AG04449 (cell line): ENCODE results near the gene SMAD5.

Experiments used
- CTCF ChIA-PET: fragments of 350-600 bp; formaldehyde crosslinking; extraction: SDS; loops from one replicate; lab custom pipeline; 2021; ENCODE audit warnings: antibody characterized with exemption; lab: Yijun Ruan, JAX
- POLR2A ChIA-PET: fragments of 400-600, 350-600 bp; formaldehyde crosslinking; extraction: SDS; loops from one replicate; lab custom pipeline; 2020; ENCODE audit warnings: antibody characterized with exemption, inconsistent platforms; lab: Yijun Ruan, JAX
- DNase-seq: peaks from one replicate; pipeline ENCODE4 v3.0.0-alpha.2; 2010; ENCODE audit warnings: low read depth, low spot score
- H3K4me3 ChIP-seq: 2 replicates; pipeline ENCODE4 v1.5.1; 2011; ENCODE audit warnings: low read depth, mild to moderate bottlenecking, control low read depth, low read length
- TF ChIP-seq, protein P1 (sequence below): IDR thresholded peaks from one replicate; pipeline ENCODE4 v1.5.1; 2011; ENCODE audit warnings: mild to moderate bottlenecking, moderate library complexity, low read length, control low read depth, inconsistent platforms; ENCODE audit not compliant: insufficient read depth; ENCODE audit errors: missing control alignments

Gene SMAD5

DNA sequence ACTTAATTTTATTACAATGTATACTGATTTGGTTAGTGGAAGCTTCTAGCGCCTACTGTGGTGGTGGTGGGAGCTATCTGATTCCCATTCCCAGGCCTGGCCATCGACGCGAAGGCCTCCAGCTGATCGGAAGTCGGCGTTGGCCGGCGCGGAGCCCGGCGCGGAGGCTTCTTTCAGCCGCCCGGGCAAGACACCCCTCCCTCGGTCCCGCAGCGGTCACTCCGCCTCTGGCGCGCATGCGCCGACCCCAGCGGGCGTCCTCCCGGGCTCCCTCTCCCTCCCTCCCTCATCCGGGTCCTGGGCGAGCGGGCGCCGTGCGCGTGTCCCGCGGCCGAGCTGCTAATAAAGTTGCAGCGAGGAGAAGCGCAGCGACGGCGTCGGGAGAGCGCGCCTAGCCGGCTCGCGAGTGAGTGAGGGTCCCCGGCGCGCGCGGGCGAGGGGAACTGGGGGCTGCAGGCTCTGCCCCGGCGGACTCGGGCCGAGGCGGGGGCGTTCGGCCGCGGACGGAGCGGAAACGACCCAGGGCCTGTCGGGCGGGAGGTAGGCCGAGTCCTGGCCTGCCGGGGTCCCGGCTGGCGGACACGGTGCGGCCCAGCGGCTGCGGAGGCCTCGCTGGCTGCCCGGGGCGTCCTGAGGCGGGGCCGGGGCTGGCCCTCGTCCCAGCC is at the start of gene SMAD5:
Gene SMAD5 (plus strand): TSS at position 289 of the 665 bp plus-strand sequence. CDS start 20,916 bp downstream, outside the sequence.
- TF ChIP-seq, protein P1, sequence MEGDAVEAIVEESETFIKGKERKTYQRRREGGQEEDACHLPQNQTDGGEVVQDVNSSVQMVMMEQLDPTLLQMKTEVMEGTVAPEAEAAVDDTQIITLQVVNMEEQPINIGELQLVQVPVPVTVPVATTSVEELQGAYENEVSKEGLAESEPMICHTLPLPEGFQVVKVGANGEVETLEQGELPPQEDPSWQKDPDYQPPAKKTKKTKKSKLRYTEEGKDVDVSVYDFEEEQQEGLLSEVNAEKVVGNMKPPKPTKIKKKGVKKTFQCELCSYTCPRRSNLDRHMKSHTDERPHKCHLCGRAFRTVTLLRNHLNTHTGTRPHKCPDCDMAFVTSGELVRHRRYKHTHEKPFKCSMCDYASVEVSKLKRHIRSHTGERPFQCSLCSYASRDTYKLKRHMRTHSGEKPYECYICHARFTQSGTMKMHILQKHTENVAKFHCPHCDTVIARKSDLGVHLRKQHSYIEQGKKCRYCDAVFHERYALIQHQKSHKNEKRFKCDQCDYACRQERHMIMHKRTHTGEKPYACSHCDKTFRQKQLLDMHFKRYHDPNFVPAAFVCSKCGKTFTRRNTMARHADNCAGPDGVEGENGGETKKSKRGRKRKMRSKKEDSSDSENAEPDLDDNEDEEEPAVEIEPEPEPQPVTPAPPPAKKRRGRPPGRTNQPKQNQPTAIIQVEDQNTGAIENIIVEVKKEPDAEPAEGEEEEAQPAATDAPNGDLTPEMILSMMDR, result no peak
- DNase-seq, result peak; percentile 63
- POLR2A ChIA-PET, result interaction anchor here (1.1 kb wide), 1 partner anchor 9 kb away, joined by 3 read pairs; no protein-coding TSS in a partner anchor
- peak within 1 kb of the TSS; percentile 66 for H3K4me3 ChIP-seq
- CTCF ChIA-PET, result interaction anchor here (0.7 to 2.0 kb wide), 5 partner anchors 10 to 187 kb away, joined by 3 to 13 read pairs (median 4); no protein-coding TSS in a partner anchor

DNA sequence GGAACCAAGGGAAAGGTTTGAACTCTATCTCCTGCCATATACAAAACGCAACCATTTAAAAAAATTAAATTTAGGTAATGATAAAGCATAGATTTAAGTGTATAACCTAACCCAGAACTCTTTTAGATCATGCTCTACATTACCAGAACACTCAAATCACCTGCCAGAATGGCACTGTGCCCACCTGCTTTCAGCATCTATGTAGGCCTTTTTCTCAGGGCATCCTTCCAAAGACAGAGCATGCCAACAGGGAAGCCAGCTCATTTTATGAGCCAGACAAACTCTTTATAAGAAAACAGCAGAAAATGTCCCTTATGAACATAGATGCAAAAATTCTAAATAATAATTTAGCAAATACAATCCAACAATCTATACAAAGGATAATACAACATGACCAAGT is 47.9 kb upstream of the SMAD5 start:
- DNase-seq, result no peak
- no peak overlapping the region for H3K4me3 ChIP-seq
- ChIA-PET CTCF (interaction anchor here (0.9 to 6.1 kb wide), 9 partner anchors 15 to 204 kb away, joined by 3 to 143 read pairs (median 31); partner anchors contain the start of gene IL9), POLR2A (no interaction called here)
- TF ChIP-seq, protein P1, result no peak

DNA sequence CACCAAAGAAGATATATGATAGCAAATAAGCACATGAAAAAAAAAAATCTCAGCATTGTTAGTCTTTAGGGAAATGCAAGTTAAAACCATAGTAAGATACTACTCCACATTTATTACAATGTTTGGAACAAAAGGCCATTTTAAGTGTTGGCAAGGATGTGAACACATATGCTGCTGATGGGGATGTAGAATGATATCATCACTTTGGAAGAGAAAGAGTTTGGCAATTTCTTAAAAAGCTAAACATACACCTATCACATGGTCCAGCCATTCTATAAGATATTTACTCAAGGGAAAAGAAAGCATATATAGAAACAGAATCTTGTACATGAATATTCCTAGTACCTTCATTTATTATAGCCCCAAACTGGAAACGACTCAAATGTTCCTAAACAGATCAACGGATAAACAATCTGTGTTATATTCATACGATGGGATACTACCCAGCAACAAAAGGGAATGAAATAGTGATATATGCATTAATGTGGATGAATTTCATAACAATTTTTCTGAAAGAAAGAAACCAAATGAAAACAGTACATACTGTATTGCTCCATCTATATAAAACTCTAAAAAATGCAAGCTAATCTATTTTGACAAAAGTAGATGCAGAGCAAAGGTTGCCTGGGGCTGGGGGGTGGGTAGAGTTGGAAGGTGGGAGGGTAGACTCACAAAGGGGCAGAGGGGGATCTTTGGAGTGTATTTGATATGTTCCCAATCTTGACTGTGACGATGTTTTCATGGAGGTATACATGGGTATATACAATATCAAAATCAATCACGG is 45.7 kb upstream of the SMAD5 start:
- no peak overlapping the region for H3K4me3 ChIP-seq
- TF ChIP-seq, protein P1, result no peak
- POLR2A ChIA-PET, result interaction anchor here (0.6 kb wide), 1 partner anchor 15 kb away, joined by 3 read pairs; no protein-coding TSS in a partner anchor
- no peak for DNase-seq
- CTCF ChIA-PET, result interaction anchor here (0.8 to 2.3 kb wide), 8 partner anchors 10 to 198 kb away, joined by 3 to 8 read pairs (median 6); partner anchors contain the start of gene SMAD5

DNA sequence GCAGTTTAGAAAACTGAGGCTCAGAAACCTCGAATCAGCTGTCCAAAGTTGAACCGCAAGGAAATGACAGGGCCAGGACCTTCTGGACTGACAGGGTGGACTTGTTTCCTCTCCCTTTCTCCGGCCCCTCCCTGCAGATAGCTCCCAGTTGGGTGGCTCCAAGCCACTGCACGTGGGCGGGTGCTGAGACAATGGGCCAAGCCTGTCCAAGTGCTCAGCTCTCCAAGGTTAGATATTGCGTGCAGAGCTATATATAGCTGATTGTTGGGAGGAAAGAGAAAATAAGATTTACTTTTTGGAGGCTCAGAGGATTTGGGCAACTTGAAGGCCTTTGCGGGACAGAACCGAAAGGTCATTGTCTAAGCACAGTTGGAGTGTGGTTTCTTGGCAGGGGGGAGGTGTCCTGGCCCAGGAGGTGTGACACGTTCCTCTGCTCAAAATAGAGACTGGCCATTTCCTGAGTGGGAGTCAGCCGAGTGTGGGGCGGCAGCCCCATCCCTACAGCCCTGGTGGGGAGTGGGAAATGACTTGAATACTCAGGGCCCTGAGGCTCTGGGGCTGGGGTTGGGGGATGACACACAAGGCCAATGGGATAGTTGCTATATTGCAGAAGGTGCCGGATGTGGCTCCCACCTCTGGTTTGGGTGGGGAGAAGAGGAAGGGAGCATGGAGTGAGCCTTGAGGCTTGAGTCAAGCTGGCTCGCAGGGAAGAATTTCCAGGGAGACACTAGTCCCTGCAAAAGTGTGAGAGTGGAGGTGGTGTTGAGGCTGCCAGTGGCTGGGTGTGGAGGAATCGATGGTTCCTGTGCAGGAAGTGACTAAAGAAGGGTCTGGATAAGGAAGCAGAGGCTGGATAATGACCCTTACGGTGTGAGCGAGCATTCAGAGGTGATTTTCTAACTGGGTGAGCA is 44.4 kb upstream of the SMAD5 start:
- ChIA-PET POLR2A (no interaction called here), CTCF (interaction anchor here (0.8 to 2.3 kb wide), 9 partner anchors 8 to 200 kb away, joined by 3 to 8 read pairs (median 5); partner anchors contain the start of gene SMAD5)
- no peak for DNase-seq
- TF ChIP-seq, protein P1, result no peak
- H3K4me3 ChIP-seq, result no peak overlapping the region

DNA sequence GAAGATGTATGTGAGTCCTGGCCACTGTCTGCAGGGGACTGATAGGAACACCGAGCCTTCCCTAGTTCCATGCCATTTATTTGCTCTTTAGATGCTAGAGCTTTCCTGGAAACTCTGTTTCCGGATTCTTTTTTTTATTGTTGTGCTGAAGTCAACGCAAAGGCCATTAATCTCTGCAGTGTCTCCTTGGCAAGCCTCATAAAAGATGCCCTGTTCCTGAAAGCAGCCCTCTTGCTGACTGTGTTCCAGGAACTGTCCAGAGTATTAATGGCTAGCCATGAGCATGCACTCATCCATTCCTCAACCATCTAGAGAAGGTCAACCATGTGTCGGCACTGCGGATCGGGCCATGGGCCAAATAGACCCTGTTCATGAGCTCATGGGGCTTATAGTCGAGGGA is 42.9 kb upstream of the SMAD5 start:
- ChIA-PET CTCF (interaction anchor here (1.3 kb wide), 1 partner anchor 144 kb away, joined by 3 read pairs; no protein-coding TSS in a partner anchor), POLR2A (no interaction called here)
- TF ChIP-seq, protein P1, result no peak
- no peak overlapping the region for H3K4me3 ChIP-seq
- no peak for DNase-seq
